GOT3 (cell line): Measurements from ENCODE around the gene LSM7.
"Not testable (repeated sequence)": the region's sequence is repeated elsewhere in the genome, so short reads cannot be mapped to it uniquely, and the experiment has no call there.

Source experiments
- DNase-seq: peaks from one replicate; lab custom pipeline; 2025; ENCODE audit warnings: mixed read lengths; lab: John Stamatoyannopoulos, UW

The LSM7 gene

DNA sequence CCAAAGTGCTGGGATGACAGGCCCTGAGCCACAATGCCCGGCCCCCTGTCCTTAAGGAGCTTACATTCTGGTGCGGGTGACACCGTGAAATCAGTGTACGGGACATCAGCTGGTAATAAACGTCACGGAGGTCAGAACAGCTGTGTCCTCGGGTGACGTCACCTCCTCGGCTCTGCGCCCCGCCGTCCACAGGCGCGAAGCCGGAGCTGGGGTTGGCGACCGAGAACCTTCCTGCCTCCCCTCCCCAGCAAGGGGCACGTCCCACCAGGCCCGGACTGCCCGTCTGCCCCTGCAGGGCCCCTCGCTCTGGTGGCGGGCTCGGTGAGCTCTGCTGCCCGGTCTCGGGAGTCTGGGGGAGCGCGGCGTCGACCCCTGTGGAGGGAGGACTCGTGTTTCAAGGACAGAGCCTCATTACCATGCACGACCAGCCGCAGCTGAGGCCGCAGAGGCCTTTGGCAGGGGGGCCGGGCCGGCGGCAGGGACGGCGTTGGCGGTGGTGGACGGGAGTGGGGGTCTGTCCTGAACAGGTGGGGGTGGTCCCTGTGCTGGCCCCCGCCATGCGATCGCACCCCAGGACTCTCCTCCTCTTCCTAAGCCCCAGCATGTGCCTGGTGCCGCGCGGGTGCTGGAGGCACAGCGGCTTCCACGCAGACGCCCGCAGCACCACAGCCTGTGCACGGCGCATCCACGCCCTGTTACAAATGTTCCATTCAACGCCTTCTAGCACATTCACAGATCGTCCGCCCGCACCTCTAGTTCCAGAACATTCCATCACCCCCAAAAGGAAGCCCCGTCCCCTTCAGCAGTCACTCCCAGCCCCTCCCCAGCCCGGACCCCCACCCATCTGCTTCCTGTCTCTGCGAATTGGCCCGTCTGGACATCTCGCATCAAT, 25.8 kb downstream of the LSM7 start:
- no peak for DNase-seq

DNA sequence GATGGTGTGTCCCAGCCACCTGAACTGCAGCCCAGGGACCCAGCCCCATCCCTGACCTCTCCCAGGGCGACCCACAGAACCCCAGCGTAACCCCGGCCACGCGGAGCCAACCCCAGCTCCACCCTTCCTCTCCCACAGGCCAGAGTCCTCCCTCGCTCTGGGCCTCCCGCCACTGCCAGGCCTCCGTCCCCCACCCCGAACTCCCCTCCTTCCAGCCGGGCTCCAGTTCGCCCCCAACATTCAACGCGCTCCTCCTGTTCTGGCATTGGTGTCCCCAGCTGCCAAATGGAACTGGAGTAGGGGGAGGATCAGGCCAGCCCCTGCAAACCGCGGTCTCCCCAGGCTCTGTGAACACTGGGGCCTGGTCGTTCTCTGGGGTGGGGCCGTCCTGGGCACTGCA, 27.9 kb downstream of the LSM7 start:
- no peak for DNase-seq

DNA sequence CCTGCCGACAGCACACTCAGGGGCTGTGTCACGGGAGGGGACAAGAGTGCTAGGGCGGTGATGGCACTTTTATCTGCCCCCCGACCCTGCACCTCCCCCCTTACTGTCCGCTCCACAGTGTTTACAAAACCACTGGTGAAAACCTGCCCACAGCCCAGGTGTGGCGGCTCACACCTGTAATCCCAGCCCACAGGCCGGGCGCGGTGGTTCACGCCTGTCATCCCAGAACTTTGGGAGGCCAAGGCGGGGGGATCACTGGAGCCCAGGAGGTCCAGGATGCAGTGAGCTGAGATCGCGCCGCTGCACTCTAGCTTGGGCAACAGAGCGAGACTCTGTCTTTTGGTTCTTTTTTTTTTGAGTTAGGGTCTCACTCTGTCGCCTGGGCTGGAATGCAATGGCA, 32.2 kb downstream of the LSM7 start:
- DNase-seq = no peak

DNA sequence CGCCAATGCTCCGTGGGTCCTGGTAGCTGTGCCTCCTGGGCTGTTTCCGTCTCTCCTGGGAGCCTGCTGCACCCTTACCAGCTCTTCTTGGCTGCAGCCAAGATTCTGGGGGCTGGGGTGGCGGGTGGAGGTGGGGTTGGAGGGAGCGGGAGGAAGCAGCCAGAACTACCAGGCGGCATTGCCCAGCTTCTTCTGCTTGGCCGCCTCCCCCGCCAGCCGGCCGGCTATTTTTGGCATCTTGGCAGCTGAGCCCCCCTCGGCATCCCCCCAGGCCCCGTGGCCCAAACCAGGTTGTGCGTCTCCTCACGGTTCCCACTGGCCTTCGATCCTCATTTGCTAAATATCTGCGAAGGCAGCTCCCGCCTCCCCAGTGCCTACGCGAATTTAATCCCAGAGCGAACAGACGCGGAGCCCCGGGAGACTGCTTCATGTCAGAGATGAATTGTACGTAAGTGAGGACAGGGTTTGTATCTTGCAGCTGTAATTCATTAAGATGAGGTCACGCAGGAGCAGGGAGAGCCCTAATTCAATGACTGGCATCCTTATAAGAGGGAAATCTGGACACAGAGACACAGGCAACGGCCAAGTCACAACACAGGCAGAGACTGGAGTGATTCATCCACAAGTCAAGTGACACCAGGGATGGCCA, 33.6 kb downstream of the LSM7 start:
- no peak for DNase-seq

DNA sequence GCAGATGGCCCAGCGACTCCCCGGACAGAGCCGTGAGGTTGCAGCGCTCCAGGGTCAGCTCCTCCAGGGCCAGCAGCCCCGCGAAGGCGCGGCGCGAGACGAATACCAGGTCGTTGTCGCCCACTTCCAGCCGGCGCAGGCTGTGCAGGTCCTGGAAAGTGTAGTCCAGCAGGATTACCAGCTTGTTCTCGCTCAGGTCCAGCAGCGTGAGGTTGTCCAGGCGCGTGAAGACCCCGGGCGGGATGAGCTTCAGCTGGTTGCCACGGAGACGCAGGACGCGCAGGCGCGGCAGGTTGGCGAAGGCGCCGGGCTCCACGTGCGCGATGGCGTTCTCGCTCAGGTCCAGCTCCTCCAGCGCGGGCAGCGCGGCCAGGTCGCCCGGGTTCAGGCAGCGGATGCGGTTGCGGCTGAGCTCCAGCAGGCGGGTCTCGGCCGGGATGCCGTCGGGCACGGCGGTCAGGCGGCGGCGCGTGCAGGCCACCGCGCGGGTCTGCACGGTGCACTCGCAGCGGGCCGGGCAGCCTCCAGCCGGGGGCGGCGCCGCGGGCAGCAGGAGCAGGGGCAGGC, 37.1 kb downstream of the LSM7 start:
- no peak for DNase-seq

DNA sequence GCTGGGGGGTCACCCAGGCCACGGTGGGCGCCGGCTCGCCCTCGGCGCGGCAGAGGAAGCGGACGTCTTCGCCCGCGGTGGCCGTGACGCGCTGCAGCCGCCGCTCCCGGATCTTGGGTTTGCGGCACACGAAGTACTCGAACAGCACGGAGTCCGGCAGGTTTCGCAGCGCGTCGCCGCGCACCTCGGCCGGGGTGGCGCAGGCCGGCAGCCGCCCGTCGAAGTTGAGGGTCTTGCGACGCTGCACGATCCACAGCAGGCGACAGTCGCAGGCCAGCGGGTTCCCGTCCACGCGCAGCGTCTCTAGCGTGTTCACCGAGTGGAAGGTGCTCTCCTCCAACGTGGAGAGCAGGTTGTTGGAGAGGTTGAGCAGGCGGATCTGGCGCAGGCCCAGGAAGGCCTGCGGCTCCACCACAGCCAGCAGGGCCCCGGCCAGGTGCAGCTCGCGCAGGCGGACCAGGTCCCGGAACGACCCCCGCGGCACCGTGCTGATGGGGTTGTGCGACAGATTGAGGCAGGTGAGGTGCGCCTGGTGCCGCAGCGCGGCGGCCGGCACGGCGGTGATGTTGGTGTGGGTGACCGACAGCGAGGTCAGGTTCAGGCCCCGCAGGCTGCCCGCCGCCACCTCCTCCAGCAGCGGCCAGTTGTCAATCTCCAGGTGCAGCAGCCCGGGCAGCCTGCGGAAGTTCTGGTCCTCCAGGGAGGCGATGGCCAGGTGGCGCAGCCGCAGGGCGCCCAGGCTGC, 37.8 kb downstream of the LSM7 start:
- no peak for DNase-seq

DNA sequence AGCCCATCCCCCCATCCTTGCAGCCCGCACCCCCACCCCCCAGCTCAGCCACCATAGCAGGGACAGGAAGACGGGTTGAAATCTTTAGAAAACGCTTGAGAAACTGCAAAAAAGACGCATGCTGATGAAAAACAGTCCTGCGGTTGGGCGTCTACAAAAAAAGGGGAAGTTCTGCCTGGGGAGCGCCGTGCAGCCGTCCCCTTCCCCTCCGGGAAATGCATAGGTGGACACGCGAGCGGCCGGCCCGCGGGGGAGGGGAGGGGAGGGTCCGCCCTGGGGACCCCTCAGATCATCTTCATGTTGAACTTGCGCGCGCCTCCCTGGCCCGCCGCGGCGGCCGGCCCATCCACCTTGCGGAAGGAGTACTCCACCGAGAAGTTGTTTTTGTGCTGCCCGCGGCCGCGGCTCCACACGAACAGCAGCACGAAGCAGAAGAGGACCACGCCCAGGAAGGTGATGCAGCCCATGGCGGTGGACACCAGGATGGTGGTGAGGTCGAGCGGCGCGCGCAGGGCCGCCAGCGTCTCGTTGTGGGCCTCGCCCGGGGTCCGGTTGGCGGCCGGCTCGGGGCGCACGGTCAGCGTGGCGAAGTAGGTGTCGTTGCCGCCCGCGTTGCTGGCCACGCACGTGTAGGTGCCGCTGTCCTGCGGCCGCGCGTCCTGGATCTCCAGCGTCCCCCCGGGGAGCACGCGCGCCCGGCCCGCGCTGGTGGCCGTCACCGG, 38.5 kb downstream of the LSM7 start:
- no peak for DNase-seq

DNA sequence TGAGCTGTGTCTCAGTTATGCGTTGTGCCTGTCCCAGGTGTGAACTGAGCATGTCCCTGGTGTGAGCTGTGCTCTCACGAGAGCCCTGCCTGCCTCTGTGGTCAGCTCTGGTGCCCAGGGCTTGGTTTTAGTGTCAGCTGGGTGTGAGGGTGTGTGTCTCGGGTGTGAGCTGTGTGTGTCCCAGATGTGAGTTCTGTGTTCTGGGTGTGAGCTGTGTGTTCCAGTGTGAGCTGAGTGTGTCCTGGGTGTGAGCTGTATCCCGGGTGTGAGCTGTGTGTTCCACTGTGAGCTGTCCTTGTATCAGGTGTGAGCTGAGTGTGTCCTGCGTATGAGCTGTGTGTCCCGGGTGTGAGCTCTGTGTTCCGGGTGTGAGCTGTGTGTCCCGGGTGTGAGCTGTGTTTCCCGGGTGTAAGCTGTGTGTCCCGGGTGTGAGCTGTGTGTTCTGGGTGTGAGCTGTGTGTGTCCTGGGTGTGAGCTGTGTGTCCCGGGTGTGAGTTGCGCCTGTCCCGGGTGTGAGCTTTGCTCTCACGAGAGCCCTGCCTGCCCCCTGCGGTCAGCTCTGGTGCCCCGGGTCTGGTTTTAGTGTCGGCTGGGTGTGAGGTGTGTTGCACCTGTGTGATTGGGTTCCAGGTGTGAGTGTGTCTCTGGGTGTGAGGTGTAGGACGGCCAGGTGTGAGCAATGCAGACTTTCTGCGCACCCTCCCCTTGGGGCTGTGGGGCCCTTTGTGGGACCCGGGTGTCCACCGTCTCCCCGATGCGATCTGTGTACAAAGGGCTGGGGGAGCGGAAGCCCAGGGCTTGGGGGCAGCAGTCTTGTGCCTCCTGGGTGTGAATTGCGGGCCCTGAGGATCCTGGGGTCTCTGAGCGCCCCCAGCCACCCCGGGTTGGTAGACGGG, 39.3 kb downstream of the LSM7 start:
- no peak for DNase-seq

DNA sequence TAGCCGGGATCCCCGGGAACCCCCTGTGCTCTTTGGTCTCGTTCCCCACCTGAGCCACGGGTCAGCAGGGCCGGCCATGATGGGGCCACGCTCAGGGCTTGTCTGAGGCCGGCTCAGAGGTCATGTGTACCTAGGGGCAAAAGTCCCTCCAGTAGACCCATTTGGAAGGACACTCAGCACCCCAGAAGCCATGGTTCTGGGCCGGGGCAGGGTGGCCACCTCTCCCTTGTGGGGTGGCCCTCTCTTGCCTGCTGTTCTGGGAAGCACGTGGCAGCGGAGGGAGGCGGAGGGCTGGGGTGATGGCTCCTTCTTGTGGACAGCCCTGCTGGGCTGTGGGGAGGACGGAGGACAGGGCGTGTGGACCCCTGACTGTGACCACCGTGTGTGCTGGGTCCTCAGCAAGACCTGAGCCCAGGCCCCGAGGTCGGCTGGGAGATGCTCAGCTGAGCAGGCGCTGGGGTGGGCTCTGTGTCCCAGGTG, 40.0 kb downstream of the LSM7 start:
- no peak for DNase-seq

DNA sequence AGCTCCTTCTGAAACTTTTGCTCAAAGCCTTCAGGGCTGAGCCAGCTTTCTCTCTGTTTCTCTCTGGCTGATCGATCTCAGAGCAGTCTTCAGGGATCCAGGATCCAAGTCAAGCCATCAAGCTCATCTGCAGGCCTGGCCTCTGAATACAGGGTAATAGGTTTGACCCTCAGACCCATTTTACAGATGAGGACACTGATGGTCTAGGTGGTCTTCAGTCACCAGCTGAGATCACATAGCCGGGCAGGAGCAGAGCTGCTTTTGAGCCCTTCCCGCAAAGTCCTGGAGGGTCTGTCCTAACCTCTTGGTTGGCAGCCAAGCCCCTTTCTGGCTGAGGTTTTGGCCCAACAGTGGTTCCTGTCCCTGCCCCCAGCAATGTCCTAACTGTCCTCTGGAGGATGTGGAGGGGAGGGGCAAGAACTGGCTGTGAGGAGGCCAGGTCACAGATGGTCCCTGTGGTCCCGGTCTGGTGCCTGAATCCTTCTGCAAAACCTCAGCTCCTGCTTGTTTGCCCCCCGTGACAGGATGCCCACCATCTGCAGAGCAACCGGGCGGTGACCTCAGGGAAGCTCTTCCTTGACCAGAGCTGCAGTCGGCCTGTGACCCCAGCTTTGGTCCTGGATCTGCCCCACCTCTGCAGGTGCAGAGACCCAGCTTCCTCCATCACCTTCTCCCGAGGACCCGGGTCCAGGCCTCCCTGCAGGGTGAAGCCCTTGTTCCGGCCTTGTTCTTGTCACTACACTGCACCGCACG, 40.6 kb downstream of the LSM7 start:
- no peak for DNase-seq

DNA sequence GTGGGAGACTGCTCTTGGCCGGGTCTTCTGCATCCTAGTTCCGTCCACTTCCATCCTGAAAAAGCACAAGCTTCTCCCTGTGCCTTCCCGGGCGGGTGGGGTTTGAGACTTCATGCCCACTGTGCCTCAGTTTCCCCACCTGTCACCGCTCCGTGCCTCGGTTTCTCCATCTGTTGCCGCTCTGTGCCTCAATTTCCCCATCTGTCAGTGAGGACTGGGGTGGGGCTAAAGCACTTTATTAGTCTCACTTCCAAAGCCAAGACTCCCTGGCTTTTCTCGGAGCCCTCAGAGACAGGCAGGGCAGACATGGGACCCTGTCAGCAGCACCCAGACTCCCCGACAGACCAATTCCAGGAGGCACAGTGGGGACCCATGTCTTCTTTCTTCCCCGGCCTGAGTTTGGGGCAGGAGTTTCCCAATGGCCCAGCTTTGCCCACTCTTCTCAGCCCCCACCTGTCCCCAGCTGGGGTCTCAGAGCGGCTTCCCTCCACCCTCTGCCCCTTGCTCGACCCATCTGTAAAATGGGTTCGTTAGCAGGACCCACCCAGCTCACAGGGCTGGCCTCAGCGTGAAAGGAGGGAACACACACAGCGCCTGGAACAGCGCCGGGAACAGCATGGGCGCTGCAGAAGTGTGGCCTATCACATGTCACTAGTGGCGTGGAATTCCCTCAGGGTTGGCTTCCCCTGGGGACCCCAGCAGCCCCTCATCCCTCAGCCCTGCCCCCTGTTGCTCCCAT, 41.8 kb downstream of the LSM7 start:
- no peak for DNase-seq

DNA sequence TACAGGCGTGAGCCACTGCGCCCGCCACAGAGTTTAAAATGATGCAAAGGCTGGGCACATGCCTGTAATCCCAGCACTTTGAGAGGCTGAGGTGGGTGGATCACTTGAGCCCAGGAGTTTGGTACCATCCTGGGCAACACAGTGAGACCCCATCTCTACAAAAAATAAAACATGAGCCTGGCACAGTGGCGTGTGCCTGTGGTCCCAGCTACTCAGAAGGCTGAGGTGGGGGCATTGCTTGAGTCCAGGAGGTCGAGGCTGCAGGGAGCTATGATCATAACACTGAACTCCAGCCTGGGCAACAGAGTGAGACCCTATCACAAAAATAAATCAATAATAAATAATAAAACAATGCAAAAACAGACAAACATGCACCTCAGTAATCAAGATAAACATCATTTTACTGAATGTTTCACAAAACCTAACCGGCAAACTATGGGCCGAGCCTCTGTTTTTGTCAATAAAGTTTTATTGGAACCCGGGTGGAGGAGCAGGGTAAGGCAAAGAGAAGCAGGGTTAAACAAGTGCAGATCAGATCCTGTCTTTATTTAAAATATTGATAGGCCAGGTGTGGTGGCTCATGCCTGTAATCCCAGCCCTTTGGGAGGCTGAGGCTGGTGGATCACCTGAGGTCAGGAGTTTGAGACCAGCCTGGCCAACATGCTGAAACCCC, 44.4 kb downstream of the LSM7 start:
- no peak for DNase-seq

DNA sequence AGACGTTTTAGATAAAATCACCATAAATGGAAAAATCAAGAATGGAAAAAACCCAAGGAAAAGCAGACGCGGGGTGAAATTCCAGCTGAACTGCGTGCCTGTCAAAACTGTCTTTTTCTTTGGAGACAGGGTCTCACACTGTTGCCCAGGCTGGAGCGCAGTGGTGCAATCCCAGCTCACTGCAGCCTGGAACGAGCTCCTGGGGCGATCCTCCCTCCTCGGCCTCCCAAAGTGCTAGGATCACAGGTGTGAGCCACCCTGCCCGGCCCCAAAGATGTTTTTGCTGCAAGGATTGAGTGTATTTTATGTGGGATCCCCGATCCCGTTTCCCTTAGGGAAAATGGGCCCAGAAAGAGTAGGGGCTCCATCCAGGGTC, 45.5 kb downstream of the LSM7 start:
- DNase-seq = no peak

DNA sequence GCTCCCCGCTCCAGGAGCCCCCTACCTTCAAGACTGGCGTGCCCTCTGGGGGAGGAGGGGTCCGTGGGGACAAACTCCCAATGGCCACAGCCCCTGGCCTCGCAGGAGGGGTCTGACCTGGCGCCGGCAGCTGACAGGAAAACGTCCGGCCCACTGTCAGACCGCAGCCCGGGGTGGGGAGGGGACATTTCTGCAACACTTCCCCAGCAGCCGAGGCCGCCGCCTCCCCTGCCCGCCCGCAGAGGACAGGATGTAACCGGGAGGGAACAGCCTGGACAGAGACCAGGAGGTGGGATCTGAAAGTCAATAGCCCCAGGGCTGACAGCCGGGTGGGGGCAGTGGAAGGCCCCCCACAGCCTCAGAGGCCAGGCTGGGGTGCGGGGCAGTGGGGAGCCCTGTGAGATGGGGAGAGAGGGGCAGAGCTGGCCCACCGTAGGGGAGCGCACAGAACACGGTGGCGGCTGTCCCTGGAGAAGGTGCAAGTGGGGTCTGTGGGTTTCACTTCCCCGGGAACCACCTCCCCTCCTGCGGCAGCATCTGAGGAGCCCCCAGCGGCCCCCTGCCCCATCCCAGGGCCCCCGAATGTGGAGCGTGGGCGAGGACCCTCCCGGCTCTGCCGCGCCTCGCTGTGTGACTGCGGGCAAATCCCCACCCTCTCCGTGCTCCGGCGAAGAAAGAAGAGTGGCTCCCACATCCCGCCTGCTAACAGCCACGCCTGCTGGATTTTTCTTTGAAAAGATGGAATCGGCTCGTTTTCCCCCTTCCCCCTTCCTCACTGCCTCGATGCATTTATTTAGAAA, 46.1 kb downstream of the LSM7 start, which contains the start of gene PEAK3:
Gene PEAK3, minus strand, starts transcription at position 114 of the 800 bp plus-strand sequence. CDS start 1,244 bp downstream, outside the sequence.
- no peak for DNase-seq

DNA sequence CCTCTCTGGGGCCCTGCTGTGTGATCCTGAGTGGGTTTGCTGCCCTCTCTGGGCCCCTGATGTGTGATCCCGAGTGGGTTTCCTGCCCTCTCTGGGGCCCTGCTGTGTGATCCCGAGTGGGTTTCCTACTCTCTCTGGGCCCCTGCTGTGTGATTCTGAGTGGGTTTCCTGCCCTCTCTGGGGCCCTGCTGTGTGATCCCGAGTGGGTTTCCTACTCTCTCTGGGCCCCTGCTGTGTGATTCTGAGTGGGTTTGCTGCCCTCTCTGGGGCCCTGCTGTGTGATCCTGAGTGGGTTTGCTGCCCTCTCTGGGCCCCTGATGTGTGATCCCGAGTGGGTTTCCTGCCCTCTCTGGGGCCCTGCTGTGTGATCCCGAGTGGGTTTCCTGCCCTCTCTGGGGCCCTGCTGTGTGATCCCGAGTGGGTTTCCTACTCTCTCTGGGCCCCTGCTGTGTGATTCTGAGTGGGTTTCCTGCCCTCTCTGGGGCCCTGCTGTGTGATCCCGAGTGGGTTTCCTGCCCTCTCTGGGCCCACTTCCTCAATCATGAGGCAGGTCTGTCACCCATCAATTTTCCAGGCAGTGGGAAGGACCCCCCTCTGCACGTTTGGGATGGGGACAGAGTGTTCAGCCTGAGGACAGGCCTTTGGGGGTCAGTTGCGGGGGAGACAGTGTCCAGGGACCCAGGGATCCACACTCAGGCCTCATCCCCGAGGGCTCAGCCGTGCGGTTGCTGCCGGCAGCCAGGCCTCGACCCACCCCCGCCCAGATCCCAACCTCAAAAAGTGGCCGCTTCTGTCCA, 46.9 kb downstream of the LSM7 start:
- not testable (repeated sequence) for DNase-seq

DNA sequence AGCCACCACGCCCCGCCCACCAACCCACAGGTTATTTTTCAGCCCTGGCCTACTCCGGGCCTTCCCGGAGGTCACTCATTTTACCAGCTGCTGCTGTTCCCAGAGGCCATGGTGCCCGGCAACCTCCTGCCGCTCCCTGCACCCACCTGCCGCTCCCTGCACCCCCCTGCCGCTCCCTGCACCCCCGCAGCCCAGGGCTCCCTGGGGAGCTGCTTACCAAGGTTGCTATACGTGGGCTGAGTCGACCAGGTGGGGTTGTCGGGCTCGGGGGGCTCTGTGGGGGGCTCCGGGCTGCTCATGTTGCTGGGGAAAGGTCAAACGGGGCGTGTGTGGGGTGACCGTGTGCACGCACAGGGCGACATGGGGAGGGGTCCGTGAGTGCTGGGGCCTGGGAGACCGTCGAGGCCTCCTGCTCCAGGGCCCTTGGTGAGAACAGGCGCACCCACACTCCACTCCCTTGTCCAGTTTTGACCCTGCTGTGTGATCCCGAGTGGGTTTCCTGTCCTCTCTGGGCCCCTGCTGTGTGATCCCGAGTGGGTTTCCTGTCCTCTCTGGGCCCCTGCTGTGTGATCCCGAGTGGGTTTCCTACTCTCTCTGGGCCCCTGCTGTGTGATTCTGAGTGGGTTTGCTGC, 47.6 kb downstream of the LSM7 start:
- DNase-seq = no peak
